IMR-90 (cell line): ENCODE data around the gene TTC38.

Experiments used
- CEBPB ChIP-seq: IDR thresholded peaks from 2 replicates; pipeline ENCODE4 v1.6.1; 2012; ENCODE audit warnings: low read depth, low read length, improper control_type of control experiment
- CTCF ChIP-seq: conservative IDR thresholded peaks from 2 replicates; pipeline ENCODE4 v1.5.1; 2012; ENCODE audit warnings: mild to moderate bottlenecking, low read depth, low read length, improper control_type of control experiment
- MAZ ChIP-seq: IDR thresholded peaks from 2 replicates; pipeline ENCODE4 v1.6.1; 2012; ENCODE audit warnings: low read depth, mild to moderate bottlenecking, low read length, improper control_type of control experiment, moderate library complexity, borderline replicate concordance
- MXI1 ChIP-seq: IDR thresholded peaks from 2 replicates; pipeline ENCODE4 v1.6.1; 2012; ENCODE audit warnings: low read depth, mild to moderate bottlenecking, low read length, moderate library complexity, borderline replicate concordance
- POLR2A ChIP-seq: IDR thresholded peaks from 2 replicates; pipeline ENCODE4 v1.6.1; 2012; ENCODE audit warnings: mild to moderate bottlenecking, low read depth, low read length
- RAD21 ChIP-seq: IDR thresholded peaks from 2 replicates; pipeline ENCODE4 v1.6.1; 2012; ENCODE audit warnings: low read length, improper control_type of control experiment
- RCOR1 ChIP-seq: IDR thresholded peaks from 2 replicates; pipeline ENCODE4 v1.6.1; 2012; ENCODE audit warnings: mild to moderate bottlenecking, low read length, improper control_type of control experiment; ENCODE audit not compliant: insufficient replicate concordance
- RFX5 ChIP-seq: IDR thresholded peaks from 2 replicates; pipeline ENCODE4 v1.8.0; 2012; ENCODE audit warnings: low read depth, mild to moderate bottlenecking, low read length, moderate library complexity
- SMC3 ChIP-seq: fragments of 150-350 bp; IDR thresholded peaks from 2 replicates; pipeline ENCODE4 v1.6.1; 2016; ENCODE audit warnings: low read depth, mild to moderate bottlenecking, antibody characterized with exemption, low read length, moderate library complexity

DNA sequence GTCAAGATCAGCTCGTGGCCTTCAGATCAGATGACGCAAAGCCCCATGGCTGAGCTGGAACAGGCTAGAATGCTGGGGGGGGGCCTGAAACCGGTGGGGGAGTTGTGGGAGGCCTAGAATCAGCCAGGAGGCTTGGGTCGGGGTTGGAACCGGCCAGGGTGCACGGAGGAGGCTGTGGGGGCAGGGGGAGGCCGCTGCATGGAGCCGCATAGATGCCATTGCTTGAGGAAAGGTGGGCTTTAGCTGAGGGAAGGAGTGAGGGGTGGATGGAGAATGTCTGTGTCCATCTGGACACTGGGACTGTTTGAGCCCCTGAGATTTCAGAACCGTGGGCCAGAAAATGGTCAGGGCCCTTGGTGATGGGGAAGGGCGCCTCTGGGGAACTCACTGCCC lies 42.9 kb upstream of the TTC38 start:
- TF ChIP-seq CTCF (no peak), POLR2A (no peak), SMC3 (no peak), RAD21 (no peak), MXI1 (no peak), RFX5 (no peak), CEBPB (no peak), RCOR1 (no peak), MAZ (no peak)
